Caco-2 (cell line): ENCODE results near the gene DSTN. TPM values are rescaled to one million over a fixed set of nuclear protein-coding genes. Genes with fewer than 3 reads are reported as not detected.

ENCODE experiments used
- BruUV-seq: library from RNA; stranded (reverse); fragments of 400-500 nt; replicated peaks from 2 replicates; lab custom pipeline; 2021; lab: Mats Ljungman, UMichigan
- CTCF ChIA-PET: fragments of 300-600 bp; sonication (Branson Sonifier 250); formaldehyde crosslinking; loops from one replicate; lab custom pipeline; 2022; ENCODE audit warnings: antibody characterized with exemption; lab: Charles Lee
- POLR2A ChIA-PET: fragments of 300-600 bp; sonication (Branson Sonifier 250); formaldehyde crosslinking; loops from one replicate; lab custom pipeline; 2022; ENCODE audit warnings: antibody characterized with exemption; lab: Charles Lee
- DNase-seq, 2 experiments: peaks; one replicate each; pipeline versions ENCODE4 v3.0.0 to v3.0.0-alpha.2; 2020 to 2022
- H3K27me3 ChIP-seq: replicated peaks from 2 replicates; pipeline ENCODE4 v1.6.0; 2011; ENCODE audit warnings: low read length; ENCODE audit not compliant: control insufficient read depth, insufficient read depth
- H3K36me3 ChIP-seq: 2 replicates; pipeline ENCODE4 v1.5.1; 2011; ENCODE audit warnings: low read length; ENCODE audit not compliant: control insufficient read depth, insufficient read depth
- H3K4me1 ChIP-seq: fragments of 250-450 bp; sonication (Bioruptor Pico); 2 replicates; pipeline ENCODE4 v1.5.1; 2020; ENCODE audit warnings: mild to moderate bottlenecking
- H3K4me3 ChIP-seq: 2 replicates; pipeline ENCODE4 v1.5.1; 2011; ENCODE audit warnings: low read depth, mild to moderate bottlenecking, control low read depth, low read length
- H3K9me3 ChIP-seq: fragments of 250-450 bp; sonication (Bioruptor Pico); 2 replicates; pipeline ENCODE4 v1.5.1; 2020; ENCODE audit warnings: mild to moderate bottlenecking, moderate library complexity
- H3K27ac Mint-ChIP-seq: one replicate; pipeline ENCODE4 v1.8.0; 2022; ENCODE audit warnings: mixed read lengths; ENCODE audit not compliant: unreplicated experiment
- H3K27me3 Mint-ChIP-seq: one replicate; pipeline ENCODE4 v1.8.0; 2022; ENCODE audit warnings: mixed read lengths; ENCODE audit not compliant: insufficient read depth, unreplicated experiment
- H3K36me3 Mint-ChIP-seq: one replicate; pipeline ENCODE4 v1.8.0; 2022; ENCODE audit warnings: mild to moderate bottlenecking, mixed read lengths; ENCODE audit not compliant: insufficient read depth, unreplicated experiment
- H3K4me1 Mint-ChIP-seq: one replicate; pipeline ENCODE4 v1.8.0; 2022; ENCODE audit warnings: low read depth, mixed read lengths; ENCODE audit not compliant: unreplicated experiment
- H3K4me3 Mint-ChIP-seq: one replicate; pipeline ENCODE4 v1.8.0; 2022; ENCODE audit warnings: mild to moderate bottlenecking, moderate library complexity, mixed read lengths; ENCODE audit not compliant: unreplicated experiment
- H3K9me3 Mint-ChIP-seq: one replicate; pipeline ENCODE4 v1.8.0; 2022; ENCODE audit warnings: mixed read lengths; ENCODE audit not compliant: unreplicated experiment
- intact Hi-C: fragments of 100-400 bp; cut with micrococcal nuclease; formaldehyde crosslinking; loops from one replicate; pipeline ENCODE4 v1.10.0; 2022; ENCODE audit not compliant: unreplicated experiment
- total RNA-seq: library from RNA; stranded (reverse); gene quantifications from 2 replicates; pipeline ENCODE4 v1.2.3, GENCODE V29; 2022
- TF ChIP-seq, protein P1 (sequence below), 2 experiments: fragments of 200-600 bp in 1 of 2; IDR thresholded peaks; 1 replicate in 1 of 2; 2 replicates in 1 of 2; pipeline versions ENCODE4 v1.5.1 to v1.8.0; 2011 to 2022; ENCODE audit warnings: antibody characterized with exemption in 1 of 2, control low read depth in 1 of 2, inconsistent platforms in 1 of 2, low read depth in 1 of 2, low read length in 1 of 2, mild to moderate bottlenecking in 1 of 2, moderate library complexity in 1 of 2; ENCODE audit not compliant: insufficient read depth in 1 of 2, severe bottlenecking in 1 of 2, unreplicated experiment in 1 of 2

Gene DSTN
- total RNA-seq, 1 experiment from 2014 or later, result 318 TPM

DNA sequence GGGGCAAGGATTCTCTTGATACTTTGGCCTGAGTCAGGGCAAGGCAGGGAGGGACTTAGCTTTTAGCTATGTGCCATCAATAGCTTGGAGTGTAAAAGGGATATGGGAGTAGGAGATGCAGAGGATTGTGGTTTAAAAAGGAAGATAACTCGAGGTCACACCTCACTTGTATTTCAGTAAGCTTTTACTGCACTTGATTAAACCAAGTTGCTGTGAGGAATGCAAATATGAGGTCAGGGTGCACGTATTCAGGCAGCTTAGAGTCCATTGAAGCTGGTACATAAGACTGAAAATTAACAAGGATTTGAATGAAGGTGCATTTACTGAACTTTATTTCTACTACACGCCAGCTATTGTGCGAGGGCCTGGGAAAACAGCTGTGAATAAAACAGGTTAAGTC, 32.1 kb downstream of the DSTN start:
- H3K36me3 ChIP-seq, result no peaks in the 10 kb centered on the region; the same call in none of the 2 replicates
- peak overlapping the region; percentile 52 for H3K27ac Mint-ChIP-seq

GRCh38 chr20:17602493-17602892, 32.6 kb downstream of the DSTN start:
- Mint-ChIP-seq H3K36me3 (peaks cover 84% of the 10 kb centered on the region), H3K9me3 (no peaks in the 10 kb centered on the region), H3K27ac (no peak overlapping the region), H3K4me3 (no peak overlapping the region), H3K4me1 (peaks cover 43% of the 10 kb centered on the region), H3K27me3 (no peaks in the 10 kb centered on the region)
- BruUV-seq, result no TSS peak
- DNase-seq, result no peak
- Histone ChIP-seq H3K36me3 (no peaks in the 10 kb centered on the region; the same call in none of the 2 replicates), H3K27me3 (no peaks in the 10 kb centered on the region), H3K4me1 (peaks cover 36% of the 10 kb centered on the region), H3K4me3 (no peak overlapping the region), H3K9me3 (no peaks in the 10 kb centered on the region)
- intact Hi-C loops, result loop anchor here (10.0 kb wide), 2 partner anchors 158 to 798 kb away; no protein-coding TSS in a partner anchor
- TF ChIP-seq, protein P1, sequence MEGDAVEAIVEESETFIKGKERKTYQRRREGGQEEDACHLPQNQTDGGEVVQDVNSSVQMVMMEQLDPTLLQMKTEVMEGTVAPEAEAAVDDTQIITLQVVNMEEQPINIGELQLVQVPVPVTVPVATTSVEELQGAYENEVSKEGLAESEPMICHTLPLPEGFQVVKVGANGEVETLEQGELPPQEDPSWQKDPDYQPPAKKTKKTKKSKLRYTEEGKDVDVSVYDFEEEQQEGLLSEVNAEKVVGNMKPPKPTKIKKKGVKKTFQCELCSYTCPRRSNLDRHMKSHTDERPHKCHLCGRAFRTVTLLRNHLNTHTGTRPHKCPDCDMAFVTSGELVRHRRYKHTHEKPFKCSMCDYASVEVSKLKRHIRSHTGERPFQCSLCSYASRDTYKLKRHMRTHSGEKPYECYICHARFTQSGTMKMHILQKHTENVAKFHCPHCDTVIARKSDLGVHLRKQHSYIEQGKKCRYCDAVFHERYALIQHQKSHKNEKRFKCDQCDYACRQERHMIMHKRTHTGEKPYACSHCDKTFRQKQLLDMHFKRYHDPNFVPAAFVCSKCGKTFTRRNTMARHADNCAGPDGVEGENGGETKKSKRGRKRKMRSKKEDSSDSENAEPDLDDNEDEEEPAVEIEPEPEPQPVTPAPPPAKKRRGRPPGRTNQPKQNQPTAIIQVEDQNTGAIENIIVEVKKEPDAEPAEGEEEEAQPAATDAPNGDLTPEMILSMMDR (IDR thresholded peaks at IDR 0.05; ENCODE audit: insufficient read depth in 1 of 2, low read depth in 1 of 2, low read length in 1 of 2, severe bottlenecking in 1 of 2, unreplicated experiment in 1 of 2), result no peak
- CTCF ChIA-PET, result interaction anchor here (0.5 to 1.1 kb wide), 4 partner anchors 28 to 964 kb away, joined by 3 to 4 read pairs (median 3); partner anchors contain the start of gene DSTN
- POLR2A ChIA-PET, result interaction anchor here (1.0 kb wide), 1 partner anchor 32 kb away, joined by 3 read pairs; no protein-coding TSS in a partner anchor

More for the DNA sequence above, 32.1 kb downstream of the DSTN start:
- no TSS peak for BruUV-seq
- Mint-ChIP-seq H3K9me3 (no peaks in the 10 kb centered on the region), H3K4me1 (peaks cover 44% of the 10 kb centered on the region), H3K4me3 (no peak overlapping the region), H3K27me3 (no peaks in the 10 kb centered on the region), H3K36me3 (peaks cover 82% of the 10 kb centered on the region)
- ChIA-PET CTCF (interaction anchor here (1.1 kb wide), 1 partner anchor 32 kb away, joined by 4 read pairs; the partner anchor contains the start of gene DSTN), POLR2A (no interaction called here)
- H3K4me3 ChIP-seq, result no peak overlapping the region
- intact Hi-C loops, result loop anchor here (10.0 kb wide), 2 partner anchors 157 to 797 kb away; no protein-coding TSS in a partner anchor
- TF ChIP-seq, protein P1 (IDR thresholded peaks at IDR 0.05; ENCODE audit: insufficient read depth in 1 of 2, low read depth in 1 of 2, low read length in 1 of 2, severe bottlenecking in 1 of 2, unreplicated experiment in 1 of 2), result no peak
- H3K4me1 ChIP-seq, result peaks cover 36% of the 10 kb centered on the region
- H3K27me3 ChIP-seq, result no peaks in the 10 kb centered on the region
- no peak for DNase-seq
- H3K9me3 ChIP-seq, result no peaks in the 10 kb centered on the region

- CTCF ChIA-PET, result interaction anchor here (1.1 to 1.6 kb wide), 3 partner anchors 11 to 35 kb away, joined by 3 to 12 read pairs (median 5); partner anchors contain the start of gene DSTN
- peak; percentile 37 to 60 for DNase-seq
- H3K36me3 Mint-ChIP-seq, result peaks cover 94% of the 10 kb centered on the region
Observed at GRCh38 chr20:17605131-17605660, 35.3 kb downstream of the DSTN start.

More at GRCh38 chr20:17605131-17605660, 35.3 kb downstream of the DSTN start:
- Mint-ChIP-seq H3K4me3 (peak overlapping the region; percentile 19), H3K4me1 (peaks cover 37% of the 10 kb centered on the region), H3K27me3 (no peaks in the 10 kb centered on the region), H3K9me3 (no peaks in the 10 kb centered on the region), H3K27ac (peak overlapping the region; percentile 40)
- POLR2A ChIA-PET, result interaction anchor here (1.7 kb wide), 1 partner anchor 35 kb away, joined by 7 read pairs; the partner anchor contains the start of gene DSTN
- BruUV-seq, result no TSS peak
- H3K9me3 ChIP-seq, result no peaks in the 10 kb centered on the region
- no peaks in the 10 kb centered on the region; the same call in 1 of the 2 replicates for H3K36me3 ChIP-seq
- H3K27me3 ChIP-seq, result no peaks in the 10 kb centered on the region
- TF ChIP-seq, protein P1 (IDR thresholded peaks at IDR 0.05; ENCODE audit: insufficient read depth in 1 of 2, low read depth in 1 of 2, low read length in 1 of 2, severe bottlenecking in 1 of 2, unreplicated experiment in 1 of 2), result no peak
- intact Hi-C loops, result loop anchor here (1.0 to 10.0 kb wide), 5 partner anchors 11 to 800 kb away; no protein-coding TSS in a partner anchor
- no peak overlapping the region for H3K4me3 ChIP-seq
- H3K4me1 ChIP-seq, result peaks cover 36% of the 10 kb centered on the region
